K562 (cell line): Measurements from ENCODE around the gene LPAR3. TPM values are rescaled to one million over a fixed set of nuclear protein-coding genes. Genes with fewer than 3 reads are reported as not detected.

Experiments used
- ATAC-seq: fragments of 200-7000 bp; cut with Tn5 transposase; 3 replicates; pipeline ENCODE4 v1.9.1; 2020; ENCODE audit warnings: moderate library complexity
- BruUV-seq: library from RNA; stranded (reverse); fragments of 400-500 nt; replicated peaks from 2 replicates; lab custom pipeline; 2021; lab: Mats Ljungman, UMichigan
- CTCF ChIA-PET: fragments of 300-600 bp; formaldehyde crosslinking; extraction: SDS; loops from one replicate; lab custom pipeline; 2021; ENCODE audit warnings: low intra/inter-chr PET ratio; lab: Yijun Ruan, JAX
- POLR2A ChIA-PET: fragments of 300-600, 350-650 bp; sonication (Branson Sonifier 250); formaldehyde crosslinking; extraction: SDS; loops from one replicate; lab custom pipeline; 2021; ENCODE audit warnings: antibody characterized with exemption, inconsistent platforms; lab: Yijun Ruan, JAX
- DNase-seq, 4 experiments: peaks; one replicate each; pipeline versions ENCODE4 v3.0.0 to v3.0.0-alpha.2; 2011 to 2018; ENCODE audit warnings: low spot score in 3 of 4, mixed read lengths in 3 of 4; ENCODE audit errors: extremely low read depth in 1 of 4
- FAIRE-seq: peaks from 2 replicates; lab custom pipeline; 2011; peaks lifted over from hg19 to GRCh38; lab: Jason Lieb, UNC
- H2AFZ ChIP-seq: 2 replicates; pipeline ENCODE4 v1.6.0; 2011; ENCODE audit warnings: low read depth, low read length, control low read depth, inconsistent platforms
- H3K27ac ChIP-seq: fragments of 200-600 bp; 3 replicates; pipeline ENCODE4 v1.8.0; 2011; ENCODE audit warnings: low read depth, mild to moderate bottlenecking, control low read depth, inconsistent platforms, low read length, moderate library complexity, mixed read lengths; ENCODE audit errors: extremely low read depth
- H3K27me3 ChIP-seq, 2 experiments: fragments of 300-600 bp in 1 of 2; 2 replicates in 1 of 2; 3 replicates in 1 of 2; pipeline versions ENCODE4 v1.6.0 to v1.8.0; 2011; ENCODE audit warnings: inconsistent platforms in 2 of 2, low read length in 2 of 2, mild to moderate bottlenecking in 1 of 2, mixed read lengths in 1 of 2, moderate library complexity in 1 of 2; ENCODE audit not compliant: control insufficient read depth in 2 of 2, insufficient read depth in 2 of 2
- H3K36me3 ChIP-seq: fragments of 300-600 bp; 3 replicates; pipeline ENCODE4 v1.8.0; 2011; ENCODE audit warnings: mild to moderate bottlenecking, low read length, inconsistent platforms; ENCODE audit not compliant: control insufficient read depth, insufficient read depth
- H3K4me1 ChIP-seq, 2 experiments: fragments of 200-600 bp in 1 of 2; replicated peaks in 1 of 2; 2 replicates in 1 of 2; 3 replicates in 1 of 2; pipeline versions ENCODE4 v1.5.1 to v1.8.0; 2011; ENCODE audit warnings: inconsistent platforms in 2 of 2, low read length in 2 of 2, mild to moderate bottlenecking in 1 of 2, mixed read lengths in 1 of 2, moderate library complexity in 1 of 2; ENCODE audit not compliant: control insufficient read depth in 2 of 2, insufficient read depth in 2 of 2
- H3K4me2 ChIP-seq: 2 replicates; pipeline ENCODE4 v1.6.1; 2011; ENCODE audit warnings: low read length, control low read depth, inconsistent platforms, mixed read lengths; ENCODE audit not compliant: insufficient read depth
- H3K4me3 ChIP-seq: fragments of 200-600 bp; sonication (generic), shearing (Covaris generic); 2 replicates; pipeline ENCODE4 v1.5.1; 2016; ENCODE audit warnings: control low read depth, inconsistent platforms
- H3K79me2 ChIP-seq: fragments of 200-600 bp; 3 replicates; pipeline ENCODE4 v1.8.0; 2011; ENCODE audit warnings: low read length, inconsistent platforms; ENCODE audit not compliant: control insufficient read depth, insufficient read depth
- H3K9ac ChIP-seq, 2 experiments: 2 replicates each; pipeline versions ENCODE4 v1.6.0 to v1.6.1; 2011; ENCODE audit warnings: low read depth in 2 of 2, low read length in 2 of 2, control low read depth in 1 of 2, inconsistent platforms in 1 of 2, mild to moderate bottlenecking in 1 of 2, mixed read lengths in 1 of 2; ENCODE audit not compliant: insufficient read depth in 1 of 2
- H3K9me1 ChIP-seq: one replicate; pipeline ENCODE4 v1.6.0; 2011; ENCODE audit warnings: inconsistent platforms, mild to moderate bottlenecking, low read length, moderate library complexity; ENCODE audit not compliant: control insufficient read depth, insufficient read depth
- H3K9me3 ChIP-seq: replicated peaks from 2 replicates; pipeline ENCODE4 v1.5.1; 2011; ENCODE audit warnings: low read depth, low read length, inconsistent platforms; ENCODE audit not compliant: control insufficient read depth, insufficient read depth
- H4K20me1 ChIP-seq: replicated peaks from 2 replicates; pipeline ENCODE4 v1.6.1; 2011; ENCODE audit warnings: low read length, inconsistent platforms, mixed read lengths; ENCODE audit not compliant: control insufficient read depth, insufficient read depth
- DEAF1 ChIP-seq: fragments of 450-650 bp; formaldehyde crosslinking; IDR thresholded peaks from 2 replicates; pipeline ENCODE4 v1.4.0; 2020; ENCODE audit warnings: mild to moderate bottlenecking, moderate library complexity
- E2F3 ChIP-seq: fragments of 250-450 bp; sonication (Bioruptor Pico); IDR thresholded peaks from 2 replicates; pipeline ENCODE4 v1.4.0; 2020; ENCODE audit warnings: mild to moderate bottlenecking
- EHMT2 ChIP-seq: fragments of 450-650 bp; IDR thresholded peaks from 2 replicates; pipeline ENCODE4 v1.6.1; 2018; ENCODE audit warnings: antibody characterized with exemption
- HDAC2 ChIP-seq: fragments of 450-650 bp; IDR thresholded peaks from 2 replicates; pipeline ENCODE4 v1.6.1; 2016; ENCODE audit warnings: mild to moderate bottlenecking
- TFAM ChIP-seq: fragments of 250-450 bp; sonication (Bioruptor Pico); conservative IDR thresholded peaks from 2 replicates; pipeline ENCODE4 v1.5.0; 2021; ENCODE audit warnings: mild to moderate bottlenecking, moderate library complexity
- ZFP30 ChIP-seq: fragments of 250-450 bp; sonication (Bioruptor Pico); IDR thresholded peaks from 2 replicates; pipeline ENCODE4 v1.8.0; 2022; ENCODE audit warnings: moderate library complexity, mild to moderate bottlenecking, inconsistent platforms, borderline replicate concordance
- ZNF551 ChIP-seq: fragments of 250-450 bp; sonication (Bioruptor Pico); IDR thresholded peaks from 2 replicates; pipeline ENCODE4 v1.5.0; 2021; ENCODE audit warnings: mild to moderate bottlenecking, moderate library complexity
- ZNF830 ChIP-seq: fragments of 250-450 bp; sonication (Bioruptor Pico); IDR thresholded peaks from 2 replicates; pipeline ENCODE4 v1.5.0; 2021; ENCODE audit warnings: mild to moderate bottlenecking
- WGBS: fragments of 100-300 bp; shearing (Covaris generic); methylation state at CpG from one replicate; pipeline ENCODE4 v1.1.6; 2016; ENCODE audit warnings: low coverage, mixed read lengths; ENCODE audit not compliant: insufficient coverage; ENCODE audit errors: missing lambda C conversion rate; 5-methylcytosine and 5-hydroxymethylcytosine counted together
- in situ Hi-C: fragments of 300-500 bp; cut with MboI; formaldehyde crosslinking; loops from 4 replicates; pipeline ENCODE4 v1.15.0; 2018; ENCODE audit warnings: inconsistent platforms, mixed read lengths
- intact Hi-C: fragments of 100-400 bp; cut with micrococcal nuclease; formaldehyde crosslinking; loops from 2 replicates; pipeline ENCODE4 v1.14.2; 2022
- polyA plus RNA-seq, 8 experiments: library from polyadenylated mRNA; depleted of rRNA in 4 of 8; stranded (reverse) in 5 of 8; unstranded in 3 of 8; fragments of >200 nt; fragmentation: Nextera tagmentation in 2 of 8; fragmentation: Illumina TruSeq in 1 of 8; extraction: Ambion mirVana in 2 of 8; extraction: Trizol in 1 of 8; gene quantifications; 2 replicates each; pipeline versions ENCODE4 v1.2.1 to v1.2.3, GENCODE V29; 2011 to 2014; ENCODE audit warnings: inconsistent platforms in 1 of 8, missing spikeins in 1 of 8
- total RNA-seq, 7 experiments: library from RNA; depleted of rRNA in 6 of 7; stranded (reverse); fragments of >200 nt in 6 of 7; fragmentation: Illumina TruSeq in 2 of 7; extraction: Trizol in 2 of 7; gene quantifications; 2 replicates each; pipeline versions ENCODE4 v1.2.1 to v1.2.3, GENCODE V29; 2011 to 2021; ENCODE audit warnings: low replicate concordance in 1 of 7

The LPAR3 gene
- total and polyA plus RNA-seq, 9 of the 15 experiments (the other 6 are each of a cell fraction or from before 2014, with no cell fraction given): 0.11 TPM; not detected in 8

- H3K79me2 ChIP-seq: no peaks in the 10 kb centered on the region
- TF ChIP-seq ZNF830 (CRISPR knock-in tag) (no peak), E2F3 (CRISPR knock-in tag) (no peak), ZNF551 (CRISPR knock-in tag) (no peak), EHMT2 (no peak), TFAM (CRISPR knock-in tag) (no peak), DEAF1 (no peak), ZFP30 (CRISPR knock-in tag) (no peak), HDAC2 (no peak)
- ChIA-PET CTCF (no interaction called here), POLR2A (no interaction called here)
- no TSS peak for BruUV-seq
- intact Hi-C loops (no loop called here), in situ Hi-C loops (no loop called here)
- no peaks in the 10 kb centered on the region for H3K9me1 ChIP-seq
- H3K36me3 ChIP-seq: no peaks in the 10 kb centered on the region
- WGBS: 0% methylated on average over 1 of the region's 1 CpG
- H3K4me1 ChIP-seq: no peaks in the 10 kb centered on the region
- no peaks in the 10 kb centered on the region for H3K9me3 ChIP-seq
- H3K4me3 ChIP-seq: no peak overlapping the region
- no peak overlapping the region for H3K27ac ChIP-seq
- no peak overlapping the region for H3K9ac ChIP-seq
- H4K20me1 ChIP-seq: no peaks in the 10 kb centered on the region
- H3K4me2 ChIP-seq: no peak overlapping the region
- no peak for FAIRE-seq
- no peak for DNase-seq
- peaks cover 8 to 13% of the 10 kb centered on the region in 2 experiments; a peak in 4 of 5 replicates for H3K27me3 ChIP-seq
- no peak for ATAC-seq
- no peak overlapping the region for H2AFZ ChIP-seq
Measured at GRCh38 chr1:84869720-84870119, 23.3 kb downstream of the LPAR3 start.
